Spinal cord (tissue), 10 donors: ENCODE results near the gene IRF6. TPM values are rescaled to one million over a fixed set of nuclear protein-coding genes. Genes with fewer than 3 reads are reported as not detected.

Source experiments
- DNase-seq, 6 donors: peaks; one replicate each; pipeline versions ENCODE4 v3.0.0 to v3.0.0-alpha.2; 2013 to 2015; ENCODE audit warnings: low spot score in 6 of 6, low read depth in 4 of 6
- H3K27ac ChIP-seq: one replicate; pipeline ENCODE4 v1.5.1; 2013; ENCODE audit warnings: low read depth, low read length, control low read depth
- H3K27me3 ChIP-seq: one replicate; pipeline ENCODE4 v1.6.1; 2013; ENCODE audit warnings: low read length; ENCODE audit not compliant: control insufficient read depth, insufficient read depth
- H3K36me3 ChIP-seq: one replicate; pipeline ENCODE4 v1.6.1; 2013; ENCODE audit warnings: low read length; ENCODE audit not compliant: control insufficient read depth, insufficient read depth
- H3K4me1 ChIP-seq: one replicate; pipeline ENCODE4 v1.6.1; 2013; ENCODE audit warnings: low read length; ENCODE audit not compliant: control insufficient read depth, insufficient read depth
- H3K4me3 ChIP-seq: one replicate; pipeline ENCODE4 v1.5.1; 2013; ENCODE audit warnings: low read depth, low read length, control low read depth
- H3K9me3 ChIP-seq: one replicate; pipeline ENCODE4 v1.6.1; 2013; ENCODE audit warnings: low read length; ENCODE audit not compliant: control insufficient read depth, insufficient read depth
- WGBS: methylation state at CpG from one replicate; pipeline ENCODE4 v1.1.5; 2013; ENCODE audit warnings: missing lambda C conversion rate; ENCODE audit not compliant: insufficient coverage; 5-methylcytosine and 5-hydroxymethylcytosine counted together
- polyA plus RNA-seq, 2 donors: library from polyadenylated mRNA; unstranded; fragments of 120-200 nt; gene quantifications; one replicate each; pipeline ENCODE4 v1.2.1, GENCODE V29; 2013; ENCODE audit not compliant: insufficient read length in 2 of 2
- total RNA-seq, 2 donors: library from RNA; depleted of rRNA in 1 of 2; stranded (reverse); fragments of 120-200 nt in 1 of 2; fragments of >200 nt in 1 of 2; gene quantifications; one replicate each; pipeline versions ENCODE4 v1.2.3 to v1.2.4, GENCODE V29; 2013 to 2014
- donor health status: healthy.

Gene IRF6
- total and polyA plus RNA-seq, 4 donors, result 0.99 to 2.8 (median 1.2) TPM

GRCh38 chr1:209825591-209826434 lies 19.9 kb upstream of the IRF6 start:
- 72% methylated on average over 4 of the region's 11 CpGs for WGBS
- Histone ChIP-seq H3K27me3 (peaks cover 3% of the 10 kb centered on the region), H3K4me1 (peaks cover 18% of the 10 kb centered on the region), H3K36me3 (no peaks in the 10 kb centered on the region), H3K4me3 (no peak overlapping the region), H3K27ac (no peak overlapping the region), H3K9me3 (no peaks in the 10 kb centered on the region)
- no peak for DNase-seq

DNA sequence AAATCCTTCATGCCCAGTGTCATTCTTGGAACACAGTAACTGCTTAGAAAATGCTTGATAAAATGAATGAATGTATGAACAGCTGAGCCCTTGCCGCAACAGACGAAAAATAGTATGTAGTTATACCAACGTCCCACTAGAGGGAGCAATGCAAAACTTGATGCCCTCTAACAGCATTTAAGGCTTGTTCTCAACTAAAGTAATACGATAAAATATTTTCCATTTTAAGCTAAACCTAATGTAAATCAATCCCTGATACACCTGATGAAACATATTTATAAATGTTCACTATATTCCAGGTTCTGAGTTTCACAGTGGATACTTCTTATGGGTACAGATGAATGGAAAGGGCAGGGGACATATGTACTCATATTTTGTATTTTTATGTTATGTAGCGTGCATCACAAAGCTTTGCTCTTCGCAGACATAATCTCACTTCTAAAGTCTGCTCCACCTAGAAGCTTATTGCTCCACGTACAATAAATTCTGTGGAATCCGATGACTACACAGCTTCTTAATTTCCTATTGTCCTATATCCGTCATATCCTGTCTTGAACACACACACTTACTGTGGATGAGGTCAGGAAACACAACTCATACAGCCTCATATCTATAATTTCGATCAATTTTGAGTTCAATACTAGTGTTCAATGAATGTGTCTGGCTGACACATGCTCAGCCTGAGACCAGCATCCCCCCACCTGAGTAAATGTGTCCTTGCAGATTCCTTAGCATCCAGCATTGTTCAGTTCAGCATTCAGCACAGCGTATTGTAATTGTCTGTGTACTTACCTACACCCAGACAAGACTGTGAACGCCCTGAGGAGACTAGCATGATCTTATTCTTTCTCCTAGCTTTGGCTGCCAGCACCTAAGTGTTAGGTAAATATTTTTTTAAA lies 17.4 kb upstream of the IRF6 start:
- no peak overlapping the region for H3K27ac ChIP-seq
- no peaks in the 10 kb centered on the region for H3K9me3 ChIP-seq
- H3K4me3 ChIP-seq, result no peak overlapping the region
- H3K4me1 ChIP-seq, result peaks cover 12% of the 10 kb centered on the region
- H3K27me3 ChIP-seq, result peaks cover 3% of the 10 kb centered on the region
- peak in 4 of 6 donors; percentile 28 to 93 (median 68) for DNase-seq
- H3K36me3 ChIP-seq, result no peaks in the 10 kb centered on the region
- 79% methylated on average over 3 of the region's 12 CpGs for WGBS

- no peak for DNase-seq
- Histone ChIP-seq H3K4me3 (no peak overlapping the region), H3K9me3 (no peaks in the 10 kb centered on the region), H3K27ac (no peak overlapping the region), H3K4me1 (peaks cover 7% of the 10 kb centered on the region), H3K27me3 (peaks cover 4% of the 10 kb centered on the region), H3K36me3 (no peaks in the 10 kb centered on the region)
- WGBS, result 74% methylated on average over 5 of the region's 7 CpGs
Measured at GRCh38 chr1:209822706-209823105, 16.8 kb upstream of the IRF6 start.

- H3K27me3 ChIP-seq, result peaks cover 11% of the 10 kb centered on the region
- H3K4me3 ChIP-seq, result no peak overlapping the region
- no peaks in the 10 kb centered on the region for H3K9me3 ChIP-seq
- no peak for DNase-seq
- H3K4me1 ChIP-seq, result no peaks in the 10 kb centered on the region
- no peaks in the 10 kb centered on the region for H3K36me3 ChIP-seq
- 93% methylated on average over 2 of the region's 4 CpGs for WGBS
- no peak overlapping the region for H3K27ac ChIP-seq
Measured at GRCh38 chr1:209820986-209821385, 15.0 kb upstream of the IRF6 start.

DNA sequence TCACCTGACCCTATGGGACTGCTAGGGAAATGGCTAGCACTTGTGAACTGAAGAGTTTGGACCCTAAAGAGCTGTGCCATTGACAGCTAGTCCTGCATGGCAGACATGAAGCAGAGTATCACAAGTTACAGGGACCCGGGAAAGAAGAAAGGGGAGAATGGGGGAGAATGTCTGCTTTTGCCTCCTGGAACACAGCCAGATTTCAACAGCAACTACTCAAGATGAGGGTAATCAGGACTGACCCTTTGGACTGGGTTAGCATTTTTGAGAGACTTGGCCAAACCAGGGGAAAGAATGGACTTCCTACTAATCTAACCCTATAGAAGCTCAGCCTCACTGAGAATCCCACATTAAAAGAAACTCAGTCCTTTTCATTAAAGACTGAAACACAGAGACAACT lies 13.1 kb upstream of the IRF6 start:
- Histone ChIP-seq H3K4me1 (no peaks in the 10 kb centered on the region), H3K9me3 (no peaks in the 10 kb centered on the region), H3K27ac (no peak overlapping the region), H3K4me3 (no peak overlapping the region), H3K36me3 (no peaks in the 10 kb centered on the region), H3K27me3 (peaks cover 13% of the 10 kb centered on the region)
- DNase-seq, result no peak
- no CpG with 5 or more reads among the region's 1 CpG for WGBS

- H3K27me3 ChIP-seq, result peaks cover 13% of the 10 kb centered on the region
- no peak overlapping the region for H3K4me3 ChIP-seq
- WGBS, result 67% methylated on average over 1 of the region's 1 CpG
- no peak overlapping the region for H3K27ac ChIP-seq
- no peak for DNase-seq
- no peaks in the 10 kb centered on the region for H3K9me3 ChIP-seq
- H3K4me1 ChIP-seq, result no peaks in the 10 kb centered on the region
- H3K36me3 ChIP-seq, result no peaks in the 10 kb centered on the region
Measured at GRCh38 chr1:209817691-209818090, 11.7 kb upstream of the IRF6 start.

DNA sequence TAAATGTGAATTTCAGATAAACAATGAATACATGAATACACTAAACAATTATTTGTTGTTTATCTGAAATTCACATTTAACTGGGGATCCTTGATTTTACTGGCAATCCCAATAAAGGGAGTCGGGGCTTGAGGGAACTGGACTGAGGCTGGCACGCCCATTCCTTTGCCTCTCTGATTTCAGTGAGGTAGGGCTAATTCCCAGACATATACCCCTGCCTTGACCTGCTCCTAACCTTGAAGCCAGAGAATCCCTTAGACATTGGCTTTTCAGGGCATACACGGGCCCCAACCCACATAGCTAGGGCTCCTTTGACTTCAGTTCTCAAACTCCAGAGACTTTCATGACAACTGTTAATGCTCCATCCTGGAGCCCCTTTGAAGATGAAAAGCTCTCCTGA lies 11.0 kb upstream of the IRF6 start:
- H3K36me3 ChIP-seq, result no peaks in the 10 kb centered on the region
- DNase-seq, result no peak
- no peak overlapping the region for H3K27ac ChIP-seq
- WGBS, result 50% methylated on average over 2 of the region's 3 CpGs
- H3K4me3 ChIP-seq, result no peak overlapping the region
- peaks cover 13% of the 10 kb centered on the region for H3K27me3 ChIP-seq
- H3K4me1 ChIP-seq, result no peaks in the 10 kb centered on the region
- H3K9me3 ChIP-seq, result no peaks in the 10 kb centered on the region

GRCh38 chr1:209815931-209816341 lies 10.0 kb upstream of the IRF6 start:
- Histone ChIP-seq H3K27ac (no peak overlapping the region), H3K4me3 (no peak overlapping the region), H3K27me3 (peaks cover 10% of the 10 kb centered on the region), H3K36me3 (no peaks in the 10 kb centered on the region), H3K4me1 (no peaks in the 10 kb centered on the region), H3K9me3 (no peaks in the 10 kb centered on the region)
- no peak for DNase-seq
- WGBS, result 84% methylated on average over 6 of the region's 6 CpGs

DNA sequence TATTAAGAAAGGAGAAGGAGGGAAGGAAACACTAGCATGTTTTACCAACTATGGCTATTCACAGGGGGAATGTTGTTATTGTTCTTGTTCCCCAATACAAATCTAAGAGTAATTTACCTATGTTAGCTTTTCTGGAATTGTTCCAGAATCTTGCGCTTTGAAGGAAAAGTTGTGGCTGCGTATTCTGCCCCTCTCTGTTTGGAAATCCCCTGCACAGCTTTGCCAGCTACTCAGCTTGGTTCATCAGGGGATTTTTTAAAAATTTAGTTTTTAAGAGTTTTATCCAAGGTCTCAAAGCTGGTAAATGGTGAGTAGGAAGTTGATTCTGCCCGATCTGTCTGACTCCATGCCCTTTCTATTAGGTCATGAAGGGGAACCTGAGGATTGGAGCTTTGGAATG lies 9.5 kb upstream of the IRF6 start:
- H3K27me3 ChIP-seq, result peaks cover 10% of the 10 kb centered on the region
- H3K4me1 ChIP-seq, result no peaks in the 10 kb centered on the region
- DNase-seq, result no peak
- H3K36me3 ChIP-seq, result no peaks in the 10 kb centered on the region
- no peak overlapping the region for H3K27ac ChIP-seq
- 57% methylated on average over 1 of the region's 3 CpGs for WGBS
- H3K9me3 ChIP-seq, result no peaks in the 10 kb centered on the region
- no peak overlapping the region for H3K4me3 ChIP-seq
